ENCODE measurements around the gene WDR87. TPM values are rescaled to one million over a fixed set of nuclear protein-coding genes. Genes with fewer than 3 reads are reported as not detected.

WDR87 gene
- total RNA-seq, 1 donor from 2014 or later = not detected

GRCh38 chr19:37899966-37900365 is 6.4 kb downstream of the WDR87 start:
- H3K4me3 ChIP-seq = no peak overlapping the region
- H3K27ac ChIP-seq = no peak overlapping the region
- no peaks in the 10 kb centered on the region for H3K36me3 ChIP-seq
- no peak overlapping the region for H3K4me2 ChIP-seq
- no peak overlapping the region for H2AFZ ChIP-seq (replicated peaks)
- H3K36me3 Mint-ChIP-seq = no peaks in the 10 kb centered on the region
- H3K27me3 Mint-ChIP-seq (ENCODE audit: insufficient read depth, low read depth) = peaks cover 5% of the 10 kb centered on the region
- H3K79me2 ChIP-seq (ENCODE audit: low read depth) = no peaks in the 10 kb centered on the region
- no peaks in the 10 kb centered on the region for H3K4me1 ChIP-seq
- TF ChIP-seq EZH2 (IDR thresholded peaks at IDR 0.05) (no peak), CTCF (IDR thresholded peaks at IDR 0.05) (no peak), EZH2phosphoT487 (IDR thresholded peaks at IDR 0.05) (no peak)
- H3K4me1 Mint-ChIP-seq = no peaks in the 10 kb centered on the region
- no peaks in the 10 kb centered on the region for H3K27me3 ChIP-seq
- H4K20me1 ChIP-seq (ENCODE audit: low read depth) = no peaks in the 10 kb centered on the region
- H3F3A ChIP-seq (ENCODE audit: low read depth) = no peaks in the 10 kb centered on the region
- no peak overlapping the region for H3K9ac ChIP-seq
- H3K9me3 Mint-ChIP-seq = no peaks in the 10 kb centered on the region
- H3K9me3 ChIP-seq (ENCODE audit: low read depth) = no peaks in the 10 kb centered on the region
- no peak for DNase-seq (ENCODE audit: low spot score)
- H3K27ac Mint-ChIP-seq = no peak overlapping the region
- no peak overlapping the region for H3K4me3 Mint-ChIP-seq

GRCh38 chr19:37899453-37899852 is 6.9 kb downstream of the WDR87 start:
- Mint-ChIP-seq H3K27ac (no peak overlapping the region), H3K4me1 (no peaks in the 10 kb centered on the region), H3K4me3 (no peak overlapping the region), H3K9me3 (no peaks in the 10 kb centered on the region), H3K27me3 (ENCODE audit: insufficient read depth, low read depth) (peaks cover 5% of the 10 kb centered on the region), H3K36me3 (no peaks in the 10 kb centered on the region)
- TF ChIP-seq EZH2 (IDR thresholded peaks at IDR 0.05) (no peak), EZH2phosphoT487 (IDR thresholded peaks at IDR 0.05) (no peak), CTCF (IDR thresholded peaks at IDR 0.05) (no peak)
- Histone ChIP-seq H3K4me2 (no peak overlapping the region), H3K9ac (no peak overlapping the region), H3F3A (ENCODE audit: low read depth) (no peaks in the 10 kb centered on the region), H3K36me3 (no peaks in the 10 kb centered on the region), H3K4me1 (no peaks in the 10 kb centered on the region), H3K27me3 (no peaks in the 10 kb centered on the region), H4K20me1 (ENCODE audit: low read depth) (no peaks in the 10 kb centered on the region), H3K27ac (no peak overlapping the region), H3K9me3 (ENCODE audit: low read depth) (no peaks in the 10 kb centered on the region), H2AFZ (replicated peaks) (no peak overlapping the region), H3K79me2 (ENCODE audit: low read depth) (no peaks in the 10 kb centered on the region), H3K4me3 (no peak overlapping the region)
- DNase-seq (ENCODE audit: low spot score) = no peak

GRCh38 chr19:37896180-37896579 is 10.2 kb downstream of the WDR87 start:
- Mint-ChIP-seq H3K4me3 (no peak overlapping the region), H3K9me3 (peaks cover 5% of the 10 kb centered on the region), H3K4me1 (no peaks in the 10 kb centered on the region), H3K27ac (no peak overlapping the region), H3K36me3 (no peaks in the 10 kb centered on the region), H3K27me3 (ENCODE audit: insufficient read depth, low read depth) (peaks cover 10% of the 10 kb centered on the region)
- Histone ChIP-seq H3F3A (ENCODE audit: low read depth) (no peaks in the 10 kb centered on the region), H3K27me3 (no peaks in the 10 kb centered on the region), H3K4me2 (no peak overlapping the region), H3K9ac (no peak overlapping the region), H3K9me3 (ENCODE audit: low read depth) (no peaks in the 10 kb centered on the region), H3K36me3 (no peaks in the 10 kb centered on the region), H3K27ac (no peak overlapping the region), H2AFZ (replicated peaks) (no peak overlapping the region), H3K4me1 (no peaks in the 10 kb centered on the region), H4K20me1 (ENCODE audit: low read depth) (no peaks in the 10 kb centered on the region), H3K79me2 (ENCODE audit: low read depth) (no peaks in the 10 kb centered on the region), H3K4me3 (no peak overlapping the region)
- TF ChIP-seq CTCF (IDR thresholded peaks at IDR 0.05) (no peak), EZH2phosphoT487 (IDR thresholded peaks at IDR 0.05) (no peak)
- DNase-seq (ENCODE audit: low spot score) = no peak

All from neural progenitor cell (in vitro differentiated cells).